Cortex of kidney (tissue), 1 donor: ENCODE data around the gene S100A13.
"Not testable (repeated sequence)": the region's sequence is repeated elsewhere in the genome, so short reads cannot be mapped to it uniquely, and the experiment has no call there.

Experiments
- DNase-seq: peaks from one replicate; lab custom pipeline; 2025; lab: John Stamatoyannopoulos, UW

The S100A13 gene

GRCh38 chr1:153626904-153627714, at the start of gene S100A13:
Gene S100A13 (minus strand): TSS chr1:153627505. CDS start chr1:153626472, 1,033 bp downstream.
- DNase-seq = no peak

GRCh38 chr1:153673511-153673910, 46.2 kb upstream of the S100A13 start:
- no peak for DNase-seq

GRCh38 chr1:153671628-153672353, 44.5 kb upstream of the S100A13 start:
- not testable (repeated sequence) for DNase-seq

GRCh38 chr1:153670859-153671627, 43.7 kb upstream of the S100A13 start, which contains the start of gene ILF2:
Gene ILF2 (minus strand): TSS chr1:153670993. CDS start chr1:153670922, 71 bp downstream.
- DNase-seq = no peak

- no peak for DNase-seq
Observed at GRCh38 chr1:153670257-153670858, 43.1 kb upstream of the S100A13 start.

- DNase-seq = no peak
Observed at GRCh38 chr1:153669606-153670005, 42.3 kb upstream of the S100A13 start.

GRCh38 chr1:153668672-153669071, 41.4 kb upstream of the S100A13 start:
- not testable (repeated sequence) for DNase-seq

- no peak for DNase-seq
Observed at GRCh38 chr1:153667439-153667838, 40.1 kb upstream of the S100A13 start.

GRCh38 chr1:153663211-153663610, 35.9 kb upstream of the S100A13 start:
- DNase-seq = no peak

GRCh38 chr1:153662269-153662668, 35.0 kb upstream of the S100A13 start:
- no peak for DNase-seq

- DNase-seq = no peak
Observed at GRCh38 chr1:153661111-153661708, 33.9 kb upstream of the S100A13 start.

GRCh38 chr1:153659656-153660055, 32.4 kb upstream of the S100A13 start:
- DNase-seq = no peak

GRCh38 chr1:153659175-153659534, 31.9 kb upstream of the S100A13 start:
- DNase-seq = no peak

- DNase-seq = peak; percentile 53
Observed at GRCh38 chr1:153658400-153659174, 31.3 kb upstream of the S100A13 start, which contains the start of gene SNAPIN. Gene SNAPIN (plus strand): TSS chr1:153658703. CDS start chr1:153658744, 41 bp downstream.

GRCh38 chr1:153655333-153655732, 28.0 kb upstream of the S100A13 start:
- DNase-seq = no peak

GRCh38 chr1:153652805-153653500, 25.6 kb upstream of the S100A13 start:
- DNase-seq = no peak

GRCh38 chr1:153651771-153652170, 24.5 kb upstream of the S100A13 start:
- no peak for DNase-seq

GRCh38 chr1:153649863-153650235, 22.5 kb upstream of the S100A13 start:
- DNase-seq = no peak

GRCh38 chr1:153649137-153649862, 22.0 kb upstream of the S100A13 start:
- DNase-seq = no peak
